OCI-LY7 (cell line): ENCODE results near the gene TMEM18. TPM values are rescaled to one million over a fixed set of nuclear protein-coding genes. Genes with fewer than 3 reads are reported as not detected.
A peak's percentile ranks its signal among the peaks of the same experiment; 100 is the strongest.

Source experiments
- BruUV-seq: library from RNA; stranded (reverse); fragments of 400-500 nt; replicated peaks from 2 replicates; lab custom pipeline; 2021; lab: Mats Ljungman, UMichigan
- CTCF ChIA-PET: fragments of 300-600 bp; sonication (Branson Sonifier 250); formaldehyde crosslinking; loops from one replicate; lab custom pipeline; 2022; ENCODE audit warnings: antibody characterized with exemption; ENCODE audit not compliant: unreplicated experiment; lab: Charles Lee
- POLR2A ChIA-PET: fragments of 300-600 bp; sonication (Branson Sonifier 250); formaldehyde crosslinking; loops from one replicate; lab custom pipeline; 2022; ENCODE audit warnings: antibody characterized with exemption; lab: Charles Lee
- DNase-seq: peaks from one replicate; pipeline ENCODE4 v3.0.0-alpha.2; 2015; ENCODE audit warnings: low spot score
- H2AFZ ChIP-seq: fragments of 200-600 bp; sonication (generic), shearing (Covaris generic); 2 replicates; pipeline ENCODE4 v1.6.1; 2014; ENCODE audit warnings: mild to moderate bottlenecking, antibody characterized with exemption, low read length, moderate library complexity
- H3K27ac ChIP-seq: fragments of 200-600 bp; sonication (generic); 2 replicates; pipeline ENCODE4 v1.5.1; 2014; ENCODE audit warnings: mixed run types, low read depth, mild to moderate bottlenecking, moderate library complexity, low read length, inconsistent platforms; ENCODE audit not compliant: poor library complexity, severe bottlenecking
- H3K36me3 ChIP-seq: fragments of 200-600 bp; sonication (generic); 2 replicates; pipeline ENCODE4 v1.6.1; 2014; ENCODE audit warnings: mild to moderate bottlenecking, antibody characterized with exemption, low read length, moderate library complexity, mixed read lengths; ENCODE audit not compliant: insufficient read depth
- H3K4me1 ChIP-seq: fragments of 200-600 bp; sonication (generic); 2 replicates; pipeline ENCODE4 v1.5.1; 2014; ENCODE audit warnings: mild to moderate bottlenecking, low read length; ENCODE audit not compliant: insufficient read depth, poor library complexity, severe bottlenecking
- H3K4me2 ChIP-seq: fragments of 200-600 bp; sonication (generic); 2 replicates; pipeline ENCODE4 v1.6.1; 2014; ENCODE audit warnings: mild to moderate bottlenecking, low read length
- H3K4me3 ChIP-seq: fragments of 200-600 bp; sonication (generic); 2 replicates; pipeline ENCODE4 v1.5.1; 2014; ENCODE audit warnings: mild to moderate bottlenecking, low read depth, low read length; ENCODE audit not compliant: poor library complexity, severe bottlenecking
- H3K79me2 ChIP-seq: fragments of 200-600 bp; sonication (generic); 2 replicates; pipeline ENCODE4 v1.6.1; 2016; ENCODE audit warnings: low read depth, mild to moderate bottlenecking, low read length, moderate library complexity, mixed read lengths; ENCODE audit not compliant: insufficient read depth
- H3K9me2 ChIP-seq: fragments of 200-600 bp; sonication (generic); 2 replicates; pipeline ENCODE4 v1.6.1; 2016; ENCODE audit warnings: mild to moderate bottlenecking, low read length, mixed read lengths; ENCODE audit not compliant: insufficient read depth
- H3K9me3 ChIP-seq: fragments of 200-600 bp; sonication (generic); 2 replicates; pipeline ENCODE4 v1.6.1; 2014; ENCODE audit warnings: mild to moderate bottlenecking, mixed run types, low read length, mixed read lengths
- H4K20me1 ChIP-seq: fragments of 200-600 bp; sonication (generic); 2 replicates; pipeline ENCODE4 v1.6.1; 2014; ENCODE audit warnings: mild to moderate bottlenecking, antibody characterized with exemption, low read length, moderate library complexity, mixed read lengths; ENCODE audit not compliant: insufficient read depth
- CTCF ChIP-seq: fragments of 200-600 bp; sonication (generic); conservative IDR thresholded peaks from 2 replicates; pipeline ENCODE4 v1.5.1; 2014; ENCODE audit warnings: mild to moderate bottlenecking, antibody characterized with exemption, low read length, moderate library complexity, mixed read lengths
- EZH2phosphoT487 ChIP-seq: fragments of 200-600 bp; sonication (generic); IDR thresholded peaks from 2 replicates; pipeline ENCODE4 v1.6.1; 2018; ENCODE audit warnings: low read depth, borderline replicate concordance, mild to moderate bottlenecking, mixed run types, antibody characterized with exemption, low read length, moderate library complexity, mixed read lengths
- intact Hi-C: fragments of 100-400 bp; cut with micrococcal nuclease; formaldehyde crosslinking; loops from one replicate; pipeline ENCODE4 v1.10.0; 2022; ENCODE audit not compliant: unreplicated experiment
- total RNA-seq, 2 experiments: library from RNA; depleted of rRNA in 1 of 2; stranded (reverse); fragments of >200 nt in 1 of 2; shearing (Covaris generic) in 1 of 2; gene quantifications; 2 replicates each; pipeline ENCODE4 v1.2.3, GENCODE V29; 2014 to 2022

The TMEM18 gene
- total RNA-seq, 2 experiments from 2014 or later, result 18.2 to 31.1 TPM

DNA sequence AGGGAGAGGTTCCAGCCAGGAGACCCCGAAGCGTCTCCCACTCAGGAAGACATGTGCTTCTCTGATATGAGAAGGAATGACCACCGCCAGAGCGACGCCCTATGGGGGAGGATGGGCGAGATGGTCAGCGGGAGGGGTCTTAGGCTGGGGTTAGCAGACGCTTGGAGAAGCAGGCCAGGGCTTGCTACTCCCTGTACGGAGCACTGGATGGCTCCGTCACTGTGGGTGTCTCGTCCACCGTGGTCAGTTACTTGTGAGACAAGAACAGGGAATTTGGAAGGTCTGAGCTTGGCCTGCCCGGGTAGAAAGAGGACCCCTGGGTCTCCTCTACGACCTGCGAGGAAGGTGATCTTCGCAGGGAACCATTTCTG lies 39.8 kb downstream of the TMEM18 start:
- Histone ChIP-seq H4K20me1 (no peaks in the 10 kb centered on the region; the same call in 1 of the 2 replicates), H3K9me3 (no peaks in the 10 kb centered on the region), H3K4me1 (no peaks in the 10 kb centered on the region), H3K79me2 (no peaks in the 10 kb centered on the region), H3K4me3 (no peak overlapping the region), H3K4me2 (no peak overlapping the region), H3K27ac (no peak overlapping the region), H2AFZ (no peak overlapping the region), H3K9me2 (no peaks in the 10 kb centered on the region), H3K36me3 (no peaks in the 10 kb centered on the region)
- CTCF ChIA-PET, result no interaction called here
- no peak for TF ChIP-seq EZH2phosphoT487
- no peak for TF ChIP-seq CTCF
- no TSS peak for BruUV-seq
- POLR2A ChIA-PET, result no interaction called here
- intact Hi-C loops, result loop anchor here (5.0 kb wide), 2 partner anchors 110 to 390 kb away; no protein-coding TSS in a partner anchor
- DNase-seq, result no peak

GRCh38 chr2:636641-637405 lies 40.4 kb downstream of the TMEM18 start:
- Histone ChIP-seq H3K4me2 (no peak overlapping the region), H3K4me3 (no peak overlapping the region), H3K9me2 (no peaks in the 10 kb centered on the region), H3K36me3 (no peaks in the 10 kb centered on the region), H4K20me1 (no peaks in the 10 kb centered on the region; the same call in 1 of the 2 replicates), H3K4me1 (no peaks in the 10 kb centered on the region), H3K27ac (no peak overlapping the region), H2AFZ (no peak overlapping the region; the same call in 1 of the 2 replicates), H3K9me3 (no peaks in the 10 kb centered on the region), H3K79me2 (no peaks in the 10 kb centered on the region)
- ChIA-PET POLR2A (no interaction called here), CTCF (no interaction called here)
- no peak for TF ChIP-seq EZH2phosphoT487
- TF ChIP-seq CTCF, result peak; percentile 92
- intact Hi-C loops, result loop anchor here (5.0 kb wide), 2 partner anchors 110 to 390 kb away; no protein-coding TSS in a partner anchor
- no TSS peak for BruUV-seq
- DNase-seq, result peak; percentile 42
